ENCODE results near the gene KCNG2.

Gene KCNG2

GRCh38 chr18:79768745-79769144 is 29.0 kb upstream of the KCNG2 start:
- DNase-seq = no peak

- no peak for DNase-seq
These were observed 27.8 kb upstream of the KCNG2 start for GRCh38 chr18:79769698-79770500.

- DNase-seq = no peak
These were observed 27.3 kb upstream of the KCNG2 start for GRCh38 chr18:79770501-79770815.

- DNase-seq = no peak
These were observed 26.9 kb upstream of the KCNG2 start for GRCh38 chr18:79770826-79771225.

- DNase-seq = no peak
These were observed 26.2 kb upstream of the KCNG2 start for GRCh38 chr18:79771446-79772107.

GRCh38 chr18:79772108-79772864 is 25.5 kb upstream of the KCNG2 start:
- no peak for DNase-seq

- no peak for DNase-seq
These were observed 24.7 kb upstream of the KCNG2 start for GRCh38 chr18:79772865-79773696.

GRCh38 chr18:79774111-79774510 is 23.6 kb upstream of the KCNG2 start:
- no peak for DNase-seq

GRCh38 chr18:79775441-79776221 is 22.1 kb upstream of the KCNG2 start:
- DNase-seq = no peak

- DNase-seq = no peak
These were observed 21.1 kb upstream of the KCNG2 start for GRCh38 chr18:79776674-79777073.

- no peak for DNase-seq
These were observed 19.4 kb upstream of the KCNG2 start for GRCh38 chr18:79778291-79778791.

- DNase-seq = no peak
These were observed 18.6 kb upstream of the KCNG2 start for GRCh38 chr18:79779021-79779699.

- no peak for DNase-seq
These were observed 18.0 kb upstream of the KCNG2 start for GRCh38 chr18:79779700-79780190.

- DNase-seq = no peak
These were observed 17.2 kb upstream of the KCNG2 start for GRCh38 chr18:79780547-79780946.

- no peak for DNase-seq
These were observed 16.3 kb upstream of the KCNG2 start for GRCh38 chr18:79781331-79781941.

- DNase-seq = no peak
These were observed 15.0 kb upstream of the KCNG2 start for GRCh38 chr18:79782566-79783308.

- no peak for DNase-seq
These were observed 13.4 kb upstream of the KCNG2 start for GRCh38 chr18:79784071-79784913.

- DNase-seq = no peak
These were observed 12.6 kb upstream of the KCNG2 start for GRCh38 chr18:79784965-79785770.
